ENCODE measurements around the gene DCC.

Gene DCC

DNA sequence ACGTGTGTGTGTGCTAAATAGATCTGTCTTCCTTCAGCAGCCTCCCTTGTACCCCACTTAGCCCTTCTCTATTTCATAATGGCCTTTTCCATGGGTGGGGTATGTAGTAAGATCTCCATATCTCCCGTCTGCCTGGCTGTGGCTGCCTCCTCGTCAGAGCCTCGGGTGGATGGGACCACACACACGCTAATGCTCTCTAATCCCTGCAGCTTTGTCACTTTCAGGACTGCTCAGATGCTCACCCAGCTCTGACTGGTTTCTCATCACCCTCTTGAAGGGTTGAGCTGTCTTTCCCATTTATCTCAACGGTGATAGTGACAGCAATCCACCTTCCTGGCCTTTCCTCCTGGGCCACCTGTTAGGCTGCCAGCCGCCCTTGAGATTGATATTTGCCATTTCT lies 95.3 kb downstream of the DCC start:
- no peak for DNase-seq (ENCODE audit: extremely low spot score)
- POLR2A ChIA-PET = no interaction called here
- TF ChIP-seq FOXA1 (IDR thresholded peaks at IDR 0.05) (no peak), L3MBTL2 (conservative IDR thresholded peaks at IDR 0.05) (no peak), HDGF (IDR thresholded peaks at IDR 0.05; ENCODE audit: borderline replicate concordance) (no peak), NFRKB (IDR thresholded peaks at IDR 0.05) (no peak), SUZ12 (IDR thresholded peaks at IDR 0.05) (no peak), CTBP1 (IDR thresholded peaks at IDR 0.05; ENCODE audit: borderline replicate concordance) (no peak), LEF1 (IDR thresholded peaks at IDR 0.05; ENCODE audit: borderline replicate concordance) (no peak), ARNT (IDR thresholded peaks at IDR 0.05) (no peak), BHLHE40 (IDR thresholded peaks at IDR 0.05; ENCODE audit: borderline replicate concordance) (no peak), FOXM1 (IDR thresholded peaks at IDR 0.05; ENCODE audit: borderline replicate concordance) (no peak), FOXK2 (IDR thresholded peaks at IDR 0.05) (no peak), ELF4 (IDR thresholded peaks at IDR 0.05) (no peak), ZNF384 (IDR thresholded peaks at IDR 0.05) (no peak)
- CTCF ChIA-PET = no interaction called here

DNA sequence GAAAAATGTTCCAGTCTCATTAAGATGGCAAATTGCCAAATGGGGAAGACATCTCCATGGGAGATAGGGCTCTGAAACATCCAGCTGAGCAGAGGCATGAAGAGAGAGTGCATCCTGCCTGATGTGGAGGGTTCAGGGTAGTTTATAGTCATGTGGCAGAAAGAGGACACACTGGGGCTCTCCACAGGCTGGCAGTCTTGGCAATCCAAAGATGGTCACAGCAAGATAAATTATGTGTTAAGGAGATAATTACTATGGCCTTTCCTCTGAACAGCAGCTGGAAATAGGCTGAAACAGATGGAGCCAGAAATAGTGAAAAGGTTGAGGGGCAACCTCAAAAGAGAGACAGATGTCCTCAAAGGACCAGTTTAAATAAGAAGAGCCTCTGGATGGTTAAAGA lies 97.2 kb downstream of the DCC start:
- CTCF ChIA-PET = no interaction called here
- DNase-seq (ENCODE audit: extremely low spot score) = no peak
- POLR2A ChIA-PET = no interaction called here
- no peak for TF ChIP-seq SP1 (IDR thresholded peaks at IDR 0.05)
- TF ChIP-seq FOXK2 (IDR thresholded peaks at IDR 0.05) = no peak
- TF ChIP-seq NFRKB (IDR thresholded peaks at IDR 0.05) = no peak
- no peak for TF ChIP-seq ZNF384 (IDR thresholded peaks at IDR 0.05)
- no peak for TF ChIP-seq L3MBTL2 (conservative IDR thresholded peaks at IDR 0.05)
- TF ChIP-seq LEF1 (IDR thresholded peaks at IDR 0.05; ENCODE audit: borderline replicate concordance) = no peak
- no peak for TF ChIP-seq TARDBP (IDR thresholded peaks at IDR 0.05)
- no peak for TF ChIP-seq SUZ12 (IDR thresholded peaks at IDR 0.05)
- no peak for TF ChIP-seq ARNT (IDR thresholded peaks at IDR 0.05)
- TF ChIP-seq FOXM1 (IDR thresholded peaks at IDR 0.05; ENCODE audit: borderline replicate concordance) = no peak
- no peak for TF ChIP-seq FOXA1 (IDR thresholded peaks at IDR 0.05)
- no peak for TF ChIP-seq CTBP1 (IDR thresholded peaks at IDR 0.05; ENCODE audit: borderline replicate concordance)

DNA sequence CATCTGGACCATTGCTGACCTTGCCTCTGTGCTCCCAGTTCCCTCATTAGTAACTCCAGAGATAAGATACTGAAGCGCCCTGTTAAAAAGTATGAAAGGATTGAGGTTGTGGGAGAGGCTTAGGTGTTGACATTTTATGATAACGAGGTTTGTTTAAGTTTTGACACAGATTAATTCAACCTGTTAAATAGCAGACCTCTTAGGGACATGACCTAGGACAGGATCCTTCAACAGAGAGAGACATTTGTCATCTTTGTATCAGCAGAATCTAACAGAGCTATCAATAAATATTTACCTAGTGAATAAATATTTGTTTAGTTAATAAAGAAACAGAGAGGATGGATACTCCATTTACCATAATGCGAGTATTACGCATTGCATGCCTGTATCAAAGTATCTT lies 99.5 kb downstream of the DCC start:
- ChIA-PET CTCF (no interaction called here), POLR2A (no interaction called here)
- TF ChIP-seq PKNOX1 (IDR thresholded peaks at IDR 0.05) (no peak), CTBP1 (IDR thresholded peaks at IDR 0.05; ENCODE audit: borderline replicate concordance) (no peak), LEF1 (IDR thresholded peaks at IDR 0.05; ENCODE audit: borderline replicate concordance) (no peak), BHLHE40 (IDR thresholded peaks at IDR 0.05; ENCODE audit: borderline replicate concordance) (no peak), TARDBP (IDR thresholded peaks at IDR 0.05) (no peak), ZNF384 (IDR thresholded peaks at IDR 0.05) (no peak), NFRKB (IDR thresholded peaks at IDR 0.05) (no peak), FOXM1 (IDR thresholded peaks at IDR 0.05; ENCODE audit: borderline replicate concordance) (no peak), HDGF (IDR thresholded peaks at IDR 0.05; ENCODE audit: borderline replicate concordance) (no peak), ARNT (IDR thresholded peaks at IDR 0.05) (no peak), SUZ12 (IDR thresholded peaks at IDR 0.05) (no peak), SP1 (IDR thresholded peaks at IDR 0.05) (no peak), FOXK2 (IDR thresholded peaks at IDR 0.05) (no peak), L3MBTL2 (conservative IDR thresholded peaks at IDR 0.05) (no peak)
- no peak for DNase-seq (ENCODE audit: extremely low spot score)

DNA sequence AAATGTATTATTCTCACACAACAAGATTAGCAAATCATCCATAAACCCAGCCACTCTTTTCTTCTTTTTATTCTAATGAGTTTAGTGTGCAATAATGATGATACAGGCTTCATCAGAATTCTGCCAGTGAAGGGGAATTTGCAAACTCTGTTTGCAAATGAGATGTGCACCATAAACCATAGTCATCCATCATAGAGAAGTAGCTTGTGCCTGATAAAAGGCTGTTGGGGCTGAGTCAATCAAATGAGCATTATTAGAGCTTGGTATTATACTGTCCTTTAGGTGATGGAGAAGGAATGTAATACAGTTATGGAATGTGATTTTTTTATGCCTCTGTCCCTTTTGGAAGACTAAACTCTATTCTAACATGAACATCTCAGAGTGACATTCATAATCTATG lies 101.8 kb downstream of the DCC start:
- CTCF ChIA-PET = no interaction called here
- no peak for TF ChIP-seq TARDBP (IDR thresholded peaks at IDR 0.05)
- TF ChIP-seq LEF1 (IDR thresholded peaks at IDR 0.05; ENCODE audit: borderline replicate concordance) = no peak
- no peak for TF ChIP-seq SUZ12 (IDR thresholded peaks at IDR 0.05)
- no peak for TF ChIP-seq HDGF (IDR thresholded peaks at IDR 0.05; ENCODE audit: borderline replicate concordance)
- TF ChIP-seq ARNT (IDR thresholded peaks at IDR 0.05) = no peak
- TF ChIP-seq L3MBTL2 (conservative IDR thresholded peaks at IDR 0.05) = no peak
- no peak for TF ChIP-seq FOXK2 (IDR thresholded peaks at IDR 0.05)
- no peak for TF ChIP-seq ELF4 (IDR thresholded peaks at IDR 0.05)
- no peak for TF ChIP-seq NFRKB (IDR thresholded peaks at IDR 0.05)
- no peak for TF ChIP-seq BHLHE40 (IDR thresholded peaks at IDR 0.05; ENCODE audit: borderline replicate concordance)
- no peak for TF ChIP-seq FOXM1 (IDR thresholded peaks at IDR 0.05; ENCODE audit: borderline replicate concordance)
- no peak for DNase-seq (ENCODE audit: extremely low spot score)
- POLR2A ChIA-PET = no interaction called here

DNA sequence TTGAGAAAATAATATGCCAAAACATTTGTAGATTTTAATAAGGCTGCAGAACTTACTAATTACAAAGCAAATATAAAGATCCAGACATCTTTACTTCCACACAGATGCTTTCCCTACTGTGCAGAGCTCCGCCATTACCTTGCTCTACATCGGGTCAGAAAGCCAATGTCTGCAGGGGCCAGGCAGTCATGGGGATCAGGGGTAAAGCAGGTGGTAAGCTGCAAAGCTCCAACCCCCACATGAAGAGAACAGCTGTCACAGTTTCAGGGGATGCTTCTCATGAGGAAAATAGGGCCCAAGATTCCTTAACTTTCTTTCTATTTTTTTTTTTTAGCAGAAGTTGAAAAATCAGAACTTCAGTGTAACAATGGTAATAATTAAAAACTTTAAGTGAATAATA lies 102.7 kb downstream of the DCC start:
- no peak for DNase-seq (ENCODE audit: extremely low spot score)
- no peak for TF ChIP-seq HDGF (IDR thresholded peaks at IDR 0.05; ENCODE audit: borderline replicate concordance)
- TF ChIP-seq NFRKB (IDR thresholded peaks at IDR 0.05) = no peak
- no peak for TF ChIP-seq LEF1 (IDR thresholded peaks at IDR 0.05; ENCODE audit: borderline replicate concordance)
- no peak for TF ChIP-seq ARNT (IDR thresholded peaks at IDR 0.05)
- no peak for TF ChIP-seq CTBP1 (IDR thresholded peaks at IDR 0.05; ENCODE audit: borderline replicate concordance)
- no peak for TF ChIP-seq PKNOX1 (IDR thresholded peaks at IDR 0.05)
- no peak for TF ChIP-seq BHLHE40 (IDR thresholded peaks at IDR 0.05; ENCODE audit: borderline replicate concordance)
- no peak for TF ChIP-seq ZNF384 (IDR thresholded peaks at IDR 0.05)
- no peak for TF ChIP-seq ELF4 (IDR thresholded peaks at IDR 0.05)
- no peak for TF ChIP-seq FOXA1 (IDR thresholded peaks at IDR 0.05)
- no peak for TF ChIP-seq SUZ12 (IDR thresholded peaks at IDR 0.05)
- no peak for TF ChIP-seq FOXK2 (IDR thresholded peaks at IDR 0.05)
- POLR2A ChIA-PET = no interaction called here
- CTCF ChIA-PET = no interaction called here

DNA sequence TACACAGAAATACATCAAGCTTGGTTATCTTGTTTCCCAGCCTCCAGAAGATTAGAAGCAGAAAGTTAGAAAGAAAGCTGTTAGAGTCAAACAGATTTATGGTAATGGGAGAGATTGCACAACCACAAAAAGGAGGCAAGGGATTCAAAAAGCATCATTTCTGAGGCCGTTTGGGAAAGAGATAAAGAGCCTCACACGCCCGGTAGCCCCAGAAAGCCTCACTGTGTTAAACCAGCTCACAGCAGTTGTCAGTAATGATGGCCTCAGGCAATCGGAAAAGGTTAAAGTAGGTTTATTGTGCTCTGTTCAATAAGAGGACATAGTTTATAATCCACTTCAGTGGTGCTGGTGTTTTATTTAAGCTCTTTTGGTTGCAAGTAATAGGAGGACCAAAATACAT lies 111.3 kb downstream of the DCC start:
- POLR2A ChIA-PET = no interaction called here
- DNase-seq (ENCODE audit: extremely low spot score) = no peak

GRCh38 chr18:52451851-52452250 lies 111.9 kb downstream of the DCC start:
- ChIA-PET POLR2A (no interaction called here), CTCF (no interaction called here)
- TF ChIP-seq NFRKB (IDR thresholded peaks at IDR 0.05) (no peak), ZNF384 (IDR thresholded peaks at IDR 0.05) (no peak), PKNOX1 (IDR thresholded peaks at IDR 0.05) (no peak), LEF1 (IDR thresholded peaks at IDR 0.05; ENCODE audit: borderline replicate concordance) (no peak), SP1 (IDR thresholded peaks at IDR 0.05) (no peak), CTBP1 (IDR thresholded peaks at IDR 0.05; ENCODE audit: borderline replicate concordance) (no peak), TARDBP (IDR thresholded peaks at IDR 0.05) (no peak), ARNT (IDR thresholded peaks at IDR 0.05) (no peak), SUZ12 (IDR thresholded peaks at IDR 0.05) (no peak), L3MBTL2 (conservative IDR thresholded peaks at IDR 0.05) (no peak), HDGF (IDR thresholded peaks at IDR 0.05; ENCODE audit: borderline replicate concordance) (no peak), FOXM1 (IDR thresholded peaks at IDR 0.05; ENCODE audit: borderline replicate concordance) (no peak), FOXA1 (IDR thresholded peaks at IDR 0.05) (no peak), ELF4 (IDR thresholded peaks at IDR 0.05) (no peak), FOXK2 (IDR thresholded peaks at IDR 0.05) (no peak)
- no peak for DNase-seq (ENCODE audit: extremely low spot score)

More for the DNA sequence above, 111.3 kb downstream of the DCC start:
- CTCF ChIA-PET = no interaction called here
- TF ChIP-seq SP1 (IDR thresholded peaks at IDR 0.05) = no peak

Measured in HEK293T (cell line).